Ishikawa (cell line): ENCODE measurements around the gene GTF2H4.

Source experiments
- CEBPB ChIP-seq: IDR thresholded peaks from 2 replicates; pipeline ENCODE4 v1.6.1; 2012
- CREB1 ChIP-seq: IDR thresholded peaks from 2 replicates; pipeline ENCODE4 v1.6.1; 2012; ENCODE audit warnings: low read depth
- EGR1 ChIP-seq: IDR thresholded peaks from 2 replicates; pipeline ENCODE4 v1.6.1; 2012
- EP300 ChIP-seq: IDR thresholded peaks from 2 replicates; pipeline ENCODE4 v1.6.1; 2012; ENCODE audit warnings: borderline replicate concordance
- FOXM1 ChIP-seq: IDR thresholded peaks from 2 replicates; pipeline ENCODE4 v1.6.1; 2012; ENCODE audit warnings: low read depth, borderline replicate concordance
- NFIC ChIP-seq: IDR thresholded peaks from 2 replicates; pipeline ENCODE4 v1.6.1; 2012
- RAD21 ChIP-seq: IDR thresholded peaks from 2 replicates; pipeline ENCODE4 v1.6.1; 2012; ENCODE audit warnings: low read depth
- TAF1 ChIP-seq: IDR thresholded peaks from 2 replicates; pipeline ENCODE4 v1.6.1; 2012; ENCODE audit warnings: low read depth, mild to moderate bottlenecking
- TCF12 ChIP-seq: IDR thresholded peaks from 2 replicates; pipeline ENCODE4 v1.6.1; 2012; ENCODE audit warnings: low read depth
- TEAD4 ChIP-seq: IDR thresholded peaks from 2 replicates; pipeline ENCODE4 v1.6.1; 2012
- YY1 ChIP-seq: IDR thresholded peaks from 2 replicates; pipeline ENCODE4 v1.6.1; 2012; ENCODE audit warnings: low read depth
- ZBTB7A ChIP-seq: IDR thresholded peaks from 2 replicates; pipeline ENCODE4 v1.6.1; 2012; ENCODE audit warnings: low read depth
- TF ChIP-seq, protein P1 (sequence below): IDR thresholded peaks from 2 replicates; pipeline ENCODE4 v1.6.1; 2012
- TF ChIP-seq, protein P2 (sequence below): IDR thresholded peaks from 2 replicates; pipeline ENCODE4 v1.6.1; 2012; ENCODE audit warnings: low read depth, mild to moderate bottlenecking
- TF ChIP-seq, protein P3 (sequence below): IDR thresholded peaks from 2 replicates; pipeline ENCODE4 v1.6.1; 2012

The GTF2H4 gene

DNA sequence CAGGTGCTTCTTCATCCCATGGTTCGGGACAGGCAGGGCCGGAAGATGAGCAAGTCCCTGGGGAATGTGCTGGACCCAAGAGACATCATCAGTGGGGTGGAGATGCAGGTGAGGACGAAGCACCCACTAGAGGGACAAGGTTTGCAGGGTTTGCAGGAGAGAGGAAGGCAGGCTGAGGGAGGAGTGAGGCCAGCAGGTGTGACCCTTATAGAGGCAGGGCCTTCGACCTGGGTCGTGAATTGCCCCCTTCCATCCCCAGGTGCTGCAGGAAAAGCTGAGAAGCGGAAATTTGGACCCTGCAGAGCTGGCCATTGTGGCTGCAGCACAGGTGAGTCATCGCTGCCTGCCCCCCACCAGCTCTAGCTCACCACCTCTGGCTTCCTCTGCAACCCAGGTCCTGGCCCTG lies 14.4 kb downstream of the GTF2H4 start:
- TF ChIP-seq TCF12 (no peak), RAD21 (no peak), EP300 (no peak), CREB1 (no peak), EGR1 (no peak), NFIC (no peak), CEBPB (no peak), TEAD4 (no peak), ZBTB7A (no peak), YY1 (no peak)
- TF ChIP-seq, protein P1, sequence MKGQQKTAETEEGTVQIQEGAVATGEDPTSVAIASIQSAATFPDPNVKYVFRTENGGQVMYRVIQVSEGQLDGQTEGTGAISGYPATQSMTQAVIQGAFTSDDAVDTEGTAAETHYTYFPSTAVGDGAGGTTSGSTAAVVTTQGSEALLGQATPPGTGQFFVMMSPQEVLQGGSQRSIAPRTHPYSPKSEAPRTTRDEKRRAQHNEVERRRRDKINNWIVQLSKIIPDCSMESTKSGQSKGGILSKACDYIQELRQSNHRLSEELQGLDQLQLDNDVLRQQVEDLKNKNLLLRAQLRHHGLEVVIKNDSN = no peak
- TF ChIP-seq, protein P2, sequence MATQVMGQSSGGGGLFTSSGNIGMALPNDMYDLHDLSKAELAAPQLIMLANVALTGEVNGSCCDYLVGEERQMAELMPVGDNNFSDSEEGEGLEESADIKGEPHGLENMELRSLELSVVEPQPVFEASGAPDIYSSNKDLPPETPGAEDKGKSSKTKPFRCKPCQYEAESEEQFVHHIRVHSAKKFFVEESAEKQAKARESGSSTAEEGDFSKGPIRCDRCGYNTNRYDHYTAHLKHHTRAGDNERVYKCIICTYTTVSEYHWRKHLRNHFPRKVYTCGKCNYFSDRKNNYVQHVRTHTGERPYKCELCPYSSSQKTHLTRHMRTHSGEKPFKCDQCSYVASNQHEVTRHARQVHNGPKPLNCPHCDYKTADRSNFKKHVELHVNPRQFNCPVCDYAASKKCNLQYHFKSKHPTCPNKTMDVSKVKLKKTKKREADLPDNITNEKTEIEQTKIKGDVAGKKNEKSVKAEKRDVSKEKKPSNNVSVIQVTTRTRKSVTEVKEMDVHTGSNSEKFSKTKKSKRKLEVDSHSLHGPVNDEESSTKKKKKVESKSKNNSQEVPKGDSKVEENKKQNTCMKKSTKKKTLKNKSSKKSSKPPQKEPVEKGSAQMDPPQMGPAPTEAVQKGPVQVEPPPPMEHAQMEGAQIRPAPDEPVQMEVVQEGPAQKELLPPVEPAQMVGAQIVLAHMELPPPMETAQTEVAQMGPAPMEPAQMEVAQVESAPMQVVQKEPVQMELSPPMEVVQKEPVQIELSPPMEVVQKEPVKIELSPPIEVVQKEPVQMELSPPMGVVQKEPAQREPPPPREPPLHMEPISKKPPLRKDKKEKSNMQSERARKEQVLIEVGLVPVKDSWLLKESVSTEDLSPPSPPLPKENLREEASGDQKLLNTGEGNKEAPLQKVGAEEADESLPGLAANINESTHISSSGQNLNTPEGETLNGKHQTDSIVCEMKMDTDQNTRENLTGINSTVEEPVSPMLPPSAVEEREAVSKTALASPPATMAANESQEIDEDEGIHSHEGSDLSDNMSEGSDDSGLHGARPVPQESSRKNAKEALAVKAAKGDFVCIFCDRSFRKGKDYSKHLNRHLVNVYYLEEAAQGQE = no peak

DNA sequence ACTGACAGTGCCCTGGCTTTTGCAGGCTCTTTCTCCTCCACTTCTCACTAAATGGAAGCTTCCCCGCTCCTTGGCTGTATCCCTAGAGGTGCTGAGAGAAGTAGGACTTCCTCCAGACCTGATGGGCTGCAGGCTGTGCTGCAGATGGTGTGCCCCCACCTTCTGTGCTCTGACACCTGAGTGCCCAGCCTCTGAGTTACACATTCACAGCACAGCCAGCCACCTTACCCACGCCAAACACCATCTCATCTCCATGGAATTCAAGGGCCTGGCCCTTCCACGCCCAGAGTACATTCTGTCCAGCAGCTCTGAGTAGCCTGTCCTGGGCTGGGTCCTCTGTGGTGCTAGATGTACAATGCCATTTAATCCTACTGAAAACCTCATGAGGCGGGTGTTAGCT lies 18.6 kb downstream of the GTF2H4 start:
- TF ChIP-seq EGR1 (no peak), TEAD4 (peak; percentile 37; the same call in 1 of the 2 replicates), TCF12 (no peak), EP300 (no peak)
- TF ChIP-seq, protein P2 = no peak
- TF ChIP-seq, protein P3, sequence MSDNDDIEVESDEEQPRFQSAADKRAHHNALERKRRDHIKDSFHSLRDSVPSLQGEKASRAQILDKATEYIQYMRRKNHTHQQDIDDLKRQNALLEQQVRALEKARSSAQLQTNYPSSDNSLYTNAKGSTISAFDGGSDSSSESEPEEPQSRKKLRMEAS = no peak

DNA sequence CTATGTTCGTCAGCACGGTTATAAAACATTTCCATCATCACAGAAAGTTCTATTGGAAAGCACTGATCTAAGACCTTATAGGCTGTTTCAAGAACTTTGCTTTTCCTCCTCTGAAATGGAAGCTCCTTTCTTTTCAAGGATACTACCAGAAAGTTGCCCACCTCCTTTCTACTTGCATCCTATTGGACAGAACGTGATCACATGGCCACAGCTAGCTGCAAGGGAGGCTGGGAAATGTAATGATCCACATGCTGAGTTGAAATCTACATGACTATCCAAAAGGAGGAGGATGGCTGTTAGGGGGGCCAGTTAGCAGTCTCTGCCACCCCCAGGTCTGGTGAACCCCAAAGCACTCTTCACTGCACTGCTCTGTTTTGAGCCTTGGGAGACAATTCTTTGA lies 20.7 kb downstream of the GTF2H4 start:
- TF ChIP-seq ZBTB7A = no peak
- TF ChIP-seq, protein P1 = peak; percentile 69; the same call in 1 of the 2 replicates

DNA sequence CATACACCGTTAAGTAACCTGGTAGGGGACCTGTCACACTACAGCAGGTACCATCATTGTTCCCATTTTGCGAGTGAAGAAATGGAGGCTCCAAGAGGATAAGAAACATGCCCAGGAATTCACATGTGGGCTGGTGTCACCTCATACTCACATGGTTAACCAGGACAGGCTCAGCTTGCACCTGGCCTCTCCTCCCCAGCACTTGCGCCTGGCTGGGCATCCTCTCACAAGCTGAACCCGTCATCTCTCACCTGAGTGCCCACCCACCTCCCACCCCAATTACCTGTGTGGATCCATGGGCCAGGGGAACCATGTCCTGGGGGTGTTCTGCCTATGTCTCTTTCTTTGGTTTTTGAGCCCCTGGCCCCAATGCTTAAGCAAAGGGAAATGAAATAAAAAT lies 22.5 kb downstream of the GTF2H4 start:
- no peak for TF ChIP-seq NFIC
- no peak for TF ChIP-seq TAF1
- no peak for TF ChIP-seq ZBTB7A
- TF ChIP-seq FOXM1 = no peak
- no peak for TF ChIP-seq RAD21
- no peak for TF ChIP-seq CEBPB
- TF ChIP-seq, protein P1 = no peak
- no peak for TF ChIP-seq TCF12
- no peak for TF ChIP-seq YY1
- no peak for TF ChIP-seq EGR1
- TF ChIP-seq CREB1 = no peak
- no peak for TF ChIP-seq TEAD4
- TF ChIP-seq, protein P3 = no peak
- no peak for TF ChIP-seq EP300
- TF ChIP-seq, protein P2 = no peak

DNA sequence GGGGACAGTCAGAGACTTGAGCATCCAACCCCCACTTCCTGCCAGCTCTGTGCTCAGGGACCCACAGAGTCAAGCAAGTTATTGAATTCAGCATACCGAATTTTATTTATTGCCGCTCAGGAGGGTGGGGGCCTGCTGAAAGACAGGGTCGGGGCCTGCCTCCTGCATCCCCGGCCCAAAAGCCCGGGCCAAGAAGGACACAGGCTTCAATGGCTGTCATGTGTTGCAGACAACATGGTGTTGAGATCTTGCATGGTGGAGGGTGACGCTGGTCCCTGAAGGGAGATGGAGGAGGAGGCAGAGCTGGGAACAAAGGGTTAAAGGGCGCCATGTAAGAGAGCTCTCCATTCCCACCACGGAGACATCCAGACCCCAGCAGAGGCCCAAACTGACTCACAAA lies 23.3 kb downstream of the GTF2H4 start:
- TF ChIP-seq RAD21 (no peak), EP300 (no peak), NFIC (no peak), FOXM1 (no peak), TEAD4 (no peak), CREB1 (no peak), EGR1 (no peak)
- TF ChIP-seq, protein P3 = no peak
- TF ChIP-seq, protein P2 = no peak
- TF ChIP-seq, protein P1 = no peak
